ENCODE data around the gene ZNF32. TPM values are rescaled to one million over a fixed set of nuclear protein-coding genes. Genes with fewer than 3 reads are reported as not detected.
"Not testable (repeated sequence)": the region's sequence is repeated elsewhere in the genome, so short reads cannot be mapped to it uniquely, and the experiment has no call there.

The ZNF32 gene
- total and polyA plus RNA-seq, 5 experiments from 2014 or later, result 46.1 to 98.2 (median 79.1) TPM

- POLR2A ChIA-PET, result no interaction called here
- Mint-ChIP-seq H3K36me3 (no peaks in the 10 kb centered on the region), H3K4me3 (no peak overlapping the region), H3K4me1 (peaks cover 5 to 12% (median 9%) of the 10 kb centered on the region in 4 donors), H3K9me3 (peaks cover 0 to under 1% (median 0%) of the 10 kb centered on the region in 9 donors), H3K27ac (peak overlapping the region in 2 of 10 donors; percentile 9 to 17), H3K27me3 (peaks cover 3 to 23% (median 7%) of the 10 kb centered on the region in 5 donors)
- no peak for ATAC-seq
- DNase-seq, result no peak
Observed at GRCh38 chr10:43653746-43654145, 5.1 kb upstream of the ZNF32 start.

GRCh38 chr10:43649185-43649523 lies 473 bp upstream of the ZNF32 start:
- Mint-ChIP-seq H3K27ac (peak overlapping the region; percentile 67 to 96 (median 93)), H3K4me3 (peak overlapping the region; percentile 91 to 97 (median 97)), H3K9me3 (peaks cover 7 to 34% (median 23%) of the 10 kb centered on the region in 9 donors), H3K4me1 (peaks cover 10 to 27% (median 20%) of the 10 kb centered on the region in 4 donors), H3K27me3 (peaks cover 0 to 9% (median 2%) of the 10 kb centered on the region in 5 donors), H3K36me3 (peaks cover 22 to 31% (median 26%) of the 10 kb centered on the region in 3 donors)
- POLR2A ChIA-PET, result interaction anchor here (0.6 to 2.1 kb wide), 11 partner anchors 10 to 1010 kb away, joined by 3 to 10 read pairs (median 4); partner anchors contain the start of genes HNRNPF, ZNF239 and ZNF485
- ATAC-seq (peak in 1 of 2 donors; percentile 1), DNase-seq (no peak)

- H3K4me1 Mint-ChIP-seq, result peaks cover 10 to 27% (median 20%) of the 10 kb centered on the region in 4 donors
Observed at GRCh38 chr10:43648095-43648397, 635 bp downstream of the ZNF32 start.

GRCh38 chr10:43647576-43647975 lies 1.1 kb downstream of the ZNF32 start:
- no peak for DNase-seq
- H3K9me3 Mint-ChIP-seq, result peaks cover 7 to 50% (median 27%) of the 10 kb centered on the region in 9 donors
- H3K4me3 Mint-ChIP-seq, result peak overlapping the region; percentile 91 to 97 (median 96)
- H3K27me3 Mint-ChIP-seq, result no peaks in the 10 kb centered on the region
- peak overlapping the region; percentile 51 to 98 (median 94) for H3K27ac Mint-ChIP-seq
- peaks cover 31 to 47% (median 41%) of the 10 kb centered on the region in 3 donors for H3K36me3 Mint-ChIP-seq
- peaks cover 10 to 27% (median 20%) of the 10 kb centered on the region in 4 donors for H3K4me1 Mint-ChIP-seq
- POLR2A ChIA-PET, result interaction anchor here (0.6 to 1.6 kb wide), 2 partner anchors 48 to 238 kb away, joined by 4 read pairs; partner anchors contain the start of gene HNRNPF
- no peak for ATAC-seq

More at GRCh38 chr10:43648095-43648397, 635 bp downstream of the ZNF32 start:
- DNase-seq, result no peak
- H3K27ac Mint-ChIP-seq, result peak overlapping the region; percentile 51 to 98 (median 94)
- no peak for ATAC-seq
- H3K27me3 Mint-ChIP-seq, result no peaks in the 10 kb centered on the region
- POLR2A ChIA-PET, result interaction anchor here (0.6 to 2.1 kb wide), 5 partner anchors 41 to 508 kb away, joined by 3 to 8 read pairs (median 4); partner anchors contain the start of gene HNRNPF
- peaks cover 7 to 45% (median 27%) of the 10 kb centered on the region in 9 donors for H3K9me3 Mint-ChIP-seq
- H3K4me3 Mint-ChIP-seq, result peak overlapping the region; percentile 91 to 97 (median 96)
- H3K36me3 Mint-ChIP-seq, result peaks cover 28 to 42% (median 37%) of the 10 kb centered on the region in 3 donors

GRCh38 chr10:43645866-43646265 lies 2.8 kb downstream of the ZNF32 start:
- POLR2A ChIA-PET, result interaction anchor here (1.8 kb wide), 1 partner anchor 72 kb away, joined by 5 read pairs; the partner anchor contains the start of gene ZNF239
- Mint-ChIP-seq H3K27ac (peak overlapping the region in 4 of 10 donors; percentile 44 to 75 (median 58)), H3K9me3 (peaks cover 7 to 65% (median 27%) of the 10 kb centered on the region in 9 donors), H3K36me3 (peaks cover 31 to 59% (median 41%) of the 10 kb centered on the region in 3 donors), H3K4me1 (peaks cover 10 to 27% (median 20%) of the 10 kb centered on the region in 4 donors), H3K27me3 (no peaks in the 10 kb centered on the region), H3K4me3 (peak overlapping the region in 3 of 10 donors; percentile 4 to 52 (median 41))
- ATAC-seq, result no peak
- no peak for DNase-seq

GRCh38 chr10:43644252-43644651 lies 4.4 kb downstream of the ZNF32 start:
- Mint-ChIP-seq H3K9me3 (peaks cover 12 to 78% (median 32%) of the 10 kb centered on the region in 9 donors), H3K36me3 (peaks cover 32 to 59% (median 41%) of the 10 kb centered on the region in 3 donors), H3K27ac (no peak overlapping the region), H3K27me3 (no peaks in the 10 kb centered on the region), H3K4me3 (no peak overlapping the region), H3K4me1 (peaks cover 8 to 23% (median 15%) of the 10 kb centered on the region in 4 donors)
- no peak for ATAC-seq
- POLR2A ChIA-PET, result interaction anchor here (0.8 to 1.8 kb wide), 2 partner anchors 38 to 70 kb away, joined by 3 to 5 read pairs; partner anchors contain the start of genes ZNF239 and ZNF485
- no peak for DNase-seq

- peaks cover 5 to 90% (median 45%) of the 10 kb centered on the region in 9 donors for H3K9me3 Mint-ChIP-seq
- no peaks in the 10 kb centered on the region for H3K4me1 Mint-ChIP-seq
- no peak overlapping the region for H3K4me3 Mint-ChIP-seq
- H3K27ac Mint-ChIP-seq, result no peak overlapping the region
- DNase-seq, result no peak
- H3K27me3 Mint-ChIP-seq, result no peaks in the 10 kb centered on the region
- no peak for ATAC-seq
- POLR2A ChIA-PET, result no interaction called here
- H3K36me3 Mint-ChIP-seq, result peaks cover 29 to 54% (median 47%) of the 10 kb centered on the region in 3 donors
Observed at GRCh38 chr10:43640603-43641002, 8.1 kb downstream of the ZNF32 start.

GRCh38 chr10:43635816-43636215 lies 12.9 kb downstream of the ZNF32 start:
- H3K4me3 Mint-ChIP-seq, ATAC-seq, H3K27me3 Mint-ChIP-seq, H3K4me1 Mint-ChIP-seq, DNase-seq, H3K27ac Mint-ChIP-seq, POLR2A ChIA-PET: not testable (repeated sequence)
- peaks cover 0 to 42% (median 19%) of the 10 kb centered on the region in 3 donors for H3K36me3 Mint-ChIP-seq
- peaks cover 7 to 84% (median 52%) of the 10 kb centered on the region in 9 donors for H3K9me3 Mint-ChIP-seq

GRCh38 chr10:43628956-43629355 lies 19.7 kb downstream of the ZNF32 start:
- H3K27ac Mint-ChIP-seq, result no peak overlapping the region
- H3K36me3 Mint-ChIP-seq, result peaks cover 0 to 16% (median 7%) of the 10 kb centered on the region in 3 donors
- DNase-seq (no peak), ATAC-seq (no peak)
- H3K4me1 Mint-ChIP-seq, result no peaks in the 10 kb centered on the region
- peaks cover 0 to 60% (median 21%) of the 10 kb centered on the region in 9 donors for H3K9me3 Mint-ChIP-seq
- no peak overlapping the region for H3K4me3 Mint-ChIP-seq
- H3K27me3 Mint-ChIP-seq, result peaks cover 0 to 7% (median 0%) of the 10 kb centered on the region in 5 donors
- POLR2A ChIA-PET, result no interaction called here

- Mint-ChIP-seq H3K9me3 (peaks cover 0 to 59% (median 21%) of the 10 kb centered on the region in 9 donors), H3K36me3 (peaks cover 0 to 20% (median 5%) of the 10 kb centered on the region in 3 donors), H3K4me1 (peaks cover 0 to 7% (median 6%) of the 10 kb centered on the region in 4 donors), H3K27me3 (peaks cover 0 to 7% (median 0%) of the 10 kb centered on the region in 5 donors), H3K4me3 (no peak overlapping the region), H3K27ac (no peak overlapping the region)
- POLR2A ChIA-PET, result no interaction called here
- no peak for DNase-seq
- no peak for ATAC-seq
Observed at GRCh38 chr10:43627942-43628341, 20.7 kb downstream of the ZNF32 start.

GRCh38 chr10:43623351-43623750 lies 25.3 kb downstream of the ZNF32 start:
- H3K4me3 Mint-ChIP-seq, result peak overlapping the region; percentile 57 to 84 (median 72)
- DNase-seq (peak in 1 of 10 donors; percentile 26), ATAC-seq (no peak)
- POLR2A ChIA-PET, result interaction anchor here (1.0 kb wide), 1 partner anchor 15 kb away, joined by 3 read pairs; no protein-coding TSS in a partner anchor
- H3K27me3 Mint-ChIP-seq, result no peaks in the 10 kb centered on the region
- H3K36me3 Mint-ChIP-seq, result peaks cover 0 to 24% (median 18%) of the 10 kb centered on the region in 3 donors
- H3K4me1 Mint-ChIP-seq, result peaks cover 0 to 14% (median 8%) of the 10 kb centered on the region in 4 donors
- H3K9me3 Mint-ChIP-seq, result peaks cover 6 to 77% (median 27%) of the 10 kb centered on the region in 9 donors
- peak overlapping the region in 9 of 10 donors; percentile 45 to 80 (median 67) for H3K27ac Mint-ChIP-seq

GRCh38 chr10:43622038-43622437 lies 26.6 kb downstream of the ZNF32 start:
- H3K36me3 Mint-ChIP-seq, result peaks cover 3 to 33% (median 18%) of the 10 kb centered on the region in 3 donors
- peaks cover 0 to 14% (median 8%) of the 10 kb centered on the region in 4 donors for H3K4me1 Mint-ChIP-seq
- no peak for ATAC-seq
- no peaks in the 10 kb centered on the region for H3K27me3 Mint-ChIP-seq
- POLR2A ChIA-PET, result interaction anchor here (1.0 kb wide), 1 partner anchor 13 kb away, joined by 3 read pairs; no protein-coding TSS in a partner anchor
- no peak for DNase-seq
- H3K9me3 Mint-ChIP-seq, result peaks cover 0 to 77% (median 31%) of the 10 kb centered on the region in 9 donors
- no peak overlapping the region for H3K4me3 Mint-ChIP-seq
- no peak overlapping the region for H3K27ac Mint-ChIP-seq

- Mint-ChIP-seq H3K27me3 (no peaks in the 10 kb centered on the region), H3K9me3 (peaks cover 15 to 93% (median 50%) of the 10 kb centered on the region in 9 donors), H3K27ac (no peak overlapping the region), H3K4me1 (peaks cover 0 to 14% (median 8%) of the 10 kb centered on the region in 4 donors), H3K4me3 (no peak overlapping the region), H3K36me3 (peaks cover 30 to 59% (median 40%) of the 10 kb centered on the region in 3 donors)
- ATAC-seq (no peak), DNase-seq (no peak)
- POLR2A ChIA-PET, result no interaction called here
Observed at GRCh38 chr10:43619368-43619767, 29.3 kb downstream of the ZNF32 start.
